ENCODE data around the gene MRPL12. TPM values are rescaled to one million over a fixed set of nuclear protein-coding genes. Genes with fewer than 3 reads are reported as not detected.

Gene MRPL12
- total RNA-seq, 1 donor from 2014 or later: 57.7 TPM

- Mint-ChIP-seq H3K27me3 (ENCODE audit: unreplicated experiment) (peaks cover 12% of the 10 kb centered on the region), H3K27ac (ENCODE audit: unreplicated experiment) (peak overlapping the region; percentile 68), H3K9me3 (ENCODE audit: unreplicated experiment) (peaks cover 6% of the 10 kb centered on the region), H3K36me3 (ENCODE audit: unreplicated experiment) (no peaks in the 10 kb centered on the region), H3K4me1 (ENCODE audit: low read depth, unreplicated experiment) (peaks cover 10% of the 10 kb centered on the region), H3K4me3 (ENCODE audit: unreplicated experiment) (peak overlapping the region; percentile 75)
- TF ChIP-seq CTCF (IDR thresholded peaks at IDR 0.05; ENCODE audit: partially characterized antibody, unreplicated experiment): no peak
- no peak for DNase-seq
Measured at GRCh38 chr17:81710514-81711308, 7.5 kb downstream of the MRPL12 start.

- H3K4me3 Mint-ChIP-seq (ENCODE audit: unreplicated experiment): peak within 1 kb of the TSS; percentile 95
- H3K27ac Mint-ChIP-seq (ENCODE audit: unreplicated experiment): peak within 1 kb of the TSS; percentile 98
- H3K27me3 Mint-ChIP-seq (ENCODE audit: unreplicated experiment): peaks cover 10% of the 10 kb centered on the region
- peak; percentile 81 for DNase-seq
- peaks cover 6% of the 10 kb centered on the region for H3K9me3 Mint-ChIP-seq (ENCODE audit: unreplicated experiment)
- no peaks in the 10 kb centered on the region for H3K36me3 Mint-ChIP-seq (ENCODE audit: unreplicated experiment)
- H3K4me1 Mint-ChIP-seq (ENCODE audit: low read depth, unreplicated experiment): peaks cover 10% of the 10 kb centered on the region
- no peak for TF ChIP-seq CTCF (IDR thresholded peaks at IDR 0.05; ENCODE audit: partially characterized antibody, unreplicated experiment)
Measured at GRCh38 chr17:81711814-81712467, 8.8 kb downstream of the MRPL12 start, which contains the start of gene SLC25A10. Gene SLC25A10, plus strand, starts transcription at chr17:81712284. Its CDS starts 143 bp downstream, at chr17:81712427.

GRCh38 chr17:81712468-81713003, 9.4 kb downstream of the MRPL12 start:
- H3K27ac Mint-ChIP-seq (ENCODE audit: unreplicated experiment): peak overlapping the region; percentile 98
- H3K9me3 Mint-ChIP-seq (ENCODE audit: unreplicated experiment): peaks cover 6% of the 10 kb centered on the region
- TF ChIP-seq CTCF (IDR thresholded peaks at IDR 0.05; ENCODE audit: partially characterized antibody, unreplicated experiment): no peak
- H3K4me1 Mint-ChIP-seq (ENCODE audit: low read depth, unreplicated experiment): peaks cover 10% of the 10 kb centered on the region
- peak; percentile 68 for DNase-seq
- no peaks in the 10 kb centered on the region for H3K36me3 Mint-ChIP-seq (ENCODE audit: unreplicated experiment)
- peak overlapping the region; percentile 95 for H3K4me3 Mint-ChIP-seq (ENCODE audit: unreplicated experiment)
- peaks cover 10% of the 10 kb centered on the region for H3K27me3 Mint-ChIP-seq (ENCODE audit: unreplicated experiment)

GRCh38 chr17:81713004-81713555, 9.9 kb downstream of the MRPL12 start:
- Mint-ChIP-seq H3K4me1 (ENCODE audit: low read depth, unreplicated experiment) (peaks cover 10% of the 10 kb centered on the region), H3K9me3 (ENCODE audit: unreplicated experiment) (peaks cover 7% of the 10 kb centered on the region), H3K27ac (ENCODE audit: unreplicated experiment) (peak overlapping the region; percentile 98), H3K4me3 (ENCODE audit: unreplicated experiment) (peak overlapping the region; percentile 95), H3K27me3 (ENCODE audit: unreplicated experiment) (peaks cover 10% of the 10 kb centered on the region), H3K36me3 (ENCODE audit: unreplicated experiment) (no peaks in the 10 kb centered on the region)
- TF ChIP-seq CTCF (IDR thresholded peaks at IDR 0.05; ENCODE audit: partially characterized antibody, unreplicated experiment): no peak
- no peak for DNase-seq
